ENCODE measurements around the gene RNF14.

The RNF14 gene

GRCh38 chr5:141942185-141942857 lies 26.6 kb upstream of the RNF14 start:
- Histone ChIP-seq H3K27ac (no peak overlapping the region), H3K27me3 (ENCODE audit: insufficient read depth, low read depth, severe bottlenecking) (no peaks in the 10 kb centered on the region), H3K9me3 (ENCODE audit: severe bottlenecking) (no peaks in the 10 kb centered on the region), H3K4me3 (ENCODE audit: low read depth, low read length) (no peak overlapping the region), H3K36me3 (peaks cover 16% of the 10 kb centered on the region)
- no peak for DNase-seq
- TF ChIP-seq CTCF (IDR thresholded peaks at IDR 0.05; ENCODE audit: low read depth, low read length) = no peak

GRCh38 chr5:141944076-141944475 lies 24.8 kb upstream of the RNF14 start:
- DNase-seq = no peak

GRCh38 chr5:141945511-141946051 lies 23.3 kb upstream of the RNF14 start:
- H3K27ac ChIP-seq = no peak overlapping the region; the same call in 1 of the 2 replicates
- H3K4me3 ChIP-seq (ENCODE audit: low read depth, low read length) = no peak overlapping the region
- H3K36me3 ChIP-seq = no peaks in the 10 kb centered on the region
- no peak for TF ChIP-seq CTCF (IDR thresholded peaks at IDR 0.05; ENCODE audit: low read depth, low read length)
- no peak for DNase-seq
- no peaks in the 10 kb centered on the region for H3K27me3 ChIP-seq (ENCODE audit: insufficient read depth, low read depth, severe bottlenecking)
- no peaks in the 10 kb centered on the region for H3K9me3 ChIP-seq (ENCODE audit: severe bottlenecking)

More at GRCh38 chr5:141944076-141944475, 24.8 kb upstream of the RNF14 start:
- no peak for TF ChIP-seq CTCF (IDR thresholded peaks at IDR 0.05; ENCODE audit: low read depth, low read length)
- Histone ChIP-seq H3K27ac (no peak overlapping the region), H3K9me3 (ENCODE audit: severe bottlenecking) (no peaks in the 10 kb centered on the region), H3K4me3 (ENCODE audit: low read depth, low read length) (no peak overlapping the region), H3K36me3 (peaks cover 5% of the 10 kb centered on the region; the same call in 1 of the 2 replicates), H3K27me3 (ENCODE audit: insufficient read depth, low read depth, severe bottlenecking) (no peaks in the 10 kb centered on the region)

GRCh38 chr5:141947316-141947715 lies 21.6 kb upstream of the RNF14 start:
- no peak for DNase-seq
- no peak for TF ChIP-seq CTCF (IDR thresholded peaks at IDR 0.05; ENCODE audit: low read depth, low read length)

GRCh38 chr5:141948812-141949211 lies 20.1 kb upstream of the RNF14 start:
- no peaks in the 10 kb centered on the region for H3K27me3 ChIP-seq (ENCODE audit: insufficient read depth, low read depth, severe bottlenecking)
- DNase-seq = no peak
- no peaks in the 10 kb centered on the region for H3K9me3 ChIP-seq (ENCODE audit: severe bottlenecking)
- no peaks in the 10 kb centered on the region for H3K36me3 ChIP-seq
- H3K27ac ChIP-seq = no peak overlapping the region
- no peak overlapping the region for H3K4me3 ChIP-seq (ENCODE audit: low read depth, low read length)
- no peak for TF ChIP-seq CTCF (IDR thresholded peaks at IDR 0.05; ENCODE audit: low read depth, low read length)

More at GRCh38 chr5:141947316-141947715, 21.6 kb upstream of the RNF14 start:
- Histone ChIP-seq H3K27ac (no peak overlapping the region), H3K4me3 (ENCODE audit: low read depth, low read length) (no peak overlapping the region), H3K9me3 (ENCODE audit: severe bottlenecking) (no peaks in the 10 kb centered on the region), H3K27me3 (ENCODE audit: insufficient read depth, low read depth, severe bottlenecking) (no peaks in the 10 kb centered on the region), H3K36me3 (no peaks in the 10 kb centered on the region)

Data from WERI-Rb-1 (cell line).